ENCODE data around the gene RFC2. TPM values are rescaled to one million over a fixed set of nuclear protein-coding genes. Genes with fewer than 3 reads are reported as not detected.

RFC2 gene
- total and polyA plus RNA-seq, 10 of the 15 experiments (the other 5 are each of a cell fraction or from before 2014, with no cell fraction given) = 25.8 to 145 (median 90.9) TPM

DNA sequence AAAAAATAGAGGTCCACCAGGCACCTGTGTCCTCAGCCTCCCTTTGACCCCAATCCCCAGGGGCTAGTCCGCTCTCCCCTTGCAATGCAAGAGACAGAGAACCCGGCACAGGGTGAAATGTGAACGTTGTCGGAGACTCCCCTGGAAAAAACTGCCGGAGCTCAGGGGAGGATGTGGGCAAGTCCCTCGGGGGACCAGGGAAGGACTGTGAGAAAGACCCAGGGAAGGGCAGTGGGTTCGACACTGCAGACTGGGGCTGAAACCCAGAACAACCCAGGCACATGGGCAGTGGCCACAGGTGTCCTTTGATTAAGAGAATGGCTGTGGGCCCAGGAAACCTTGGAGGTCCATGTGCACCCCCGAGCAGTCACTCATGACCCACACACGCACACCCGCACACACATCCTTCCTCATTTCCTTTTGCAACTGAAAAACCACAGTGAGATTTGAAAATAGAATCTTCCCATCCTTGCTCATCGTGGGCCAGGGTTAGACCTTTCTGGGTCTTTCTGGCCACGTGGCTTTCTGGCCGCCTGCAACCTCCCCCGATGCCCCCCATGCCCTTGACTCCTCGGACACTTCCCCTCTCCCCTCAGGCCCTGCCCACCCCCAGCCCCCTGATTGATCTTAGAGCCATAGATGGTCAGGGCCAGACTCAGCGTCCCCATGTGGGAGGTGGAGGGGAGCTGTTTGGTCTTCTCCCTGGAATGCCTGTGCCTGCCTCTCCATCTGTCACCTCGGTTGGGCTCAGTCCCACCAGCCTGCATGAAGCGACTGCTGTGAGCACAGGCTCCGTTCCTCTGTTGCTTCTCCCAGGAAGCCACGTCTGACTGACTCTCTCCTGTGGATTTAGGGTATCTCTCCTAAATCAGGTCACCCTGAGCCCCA lies 36.5 kb downstream of the RFC2 start (continued):
- TF ChIP-seq NFYA (IDR thresholded peaks at IDR 0.05; ENCODE audit: borderline replicate concordance, low read depth, low read length) (no peak), SPI1 (IDR thresholded peaks at IDR 0.05; ENCODE audit: borderline replicate concordance, insufficient read depth, low read depth, low read length) (no peak), CBX3 (IDR thresholded peaks at IDR 0.05; ENCODE audit: borderline replicate concordance, low read depth) (no peak), ZZZ3 (IDR thresholded peaks at IDR 0.05; ENCODE audit: control insufficient read depth, insufficient read length, low read depth) (no peak), ZNF274 (IDR thresholded peaks at IDR 0.05; ENCODE audit: insufficient read depth, insufficient read length) (no peak), MTA3 (IDR thresholded peaks at IDR 0.05; ENCODE audit: borderline replicate concordance, low read length) (no peak), ZNF217 (IDR thresholded peaks at IDR 0.05) (no peak), POU2F2 (IDR thresholded peaks at IDR 0.05; ENCODE audit: borderline replicate concordance, low read depth, low read length) (peak; percentile 73; the same call in 2 of the 3 replicates), NBN (IDR thresholded peaks at IDR 0.05) (peak; percentile 89), CBFB (IDR thresholded peaks at IDR 0.05; ENCODE audit: low read depth) (peak; percentile 73), SREBF1 (IDR thresholded peaks at IDR 0.05; ENCODE audit: low read length) (no peak), SP1 (IDR thresholded peaks at IDR 0.05; ENCODE audit: low read depth, low read length) (peak; percentile 59), SMAD1 (IDR thresholded peaks at IDR 0.05; ENCODE audit: low read depth, partially characterized antibody) (peak; percentile 82)
- TF ChIP-seq, protein P1, sequence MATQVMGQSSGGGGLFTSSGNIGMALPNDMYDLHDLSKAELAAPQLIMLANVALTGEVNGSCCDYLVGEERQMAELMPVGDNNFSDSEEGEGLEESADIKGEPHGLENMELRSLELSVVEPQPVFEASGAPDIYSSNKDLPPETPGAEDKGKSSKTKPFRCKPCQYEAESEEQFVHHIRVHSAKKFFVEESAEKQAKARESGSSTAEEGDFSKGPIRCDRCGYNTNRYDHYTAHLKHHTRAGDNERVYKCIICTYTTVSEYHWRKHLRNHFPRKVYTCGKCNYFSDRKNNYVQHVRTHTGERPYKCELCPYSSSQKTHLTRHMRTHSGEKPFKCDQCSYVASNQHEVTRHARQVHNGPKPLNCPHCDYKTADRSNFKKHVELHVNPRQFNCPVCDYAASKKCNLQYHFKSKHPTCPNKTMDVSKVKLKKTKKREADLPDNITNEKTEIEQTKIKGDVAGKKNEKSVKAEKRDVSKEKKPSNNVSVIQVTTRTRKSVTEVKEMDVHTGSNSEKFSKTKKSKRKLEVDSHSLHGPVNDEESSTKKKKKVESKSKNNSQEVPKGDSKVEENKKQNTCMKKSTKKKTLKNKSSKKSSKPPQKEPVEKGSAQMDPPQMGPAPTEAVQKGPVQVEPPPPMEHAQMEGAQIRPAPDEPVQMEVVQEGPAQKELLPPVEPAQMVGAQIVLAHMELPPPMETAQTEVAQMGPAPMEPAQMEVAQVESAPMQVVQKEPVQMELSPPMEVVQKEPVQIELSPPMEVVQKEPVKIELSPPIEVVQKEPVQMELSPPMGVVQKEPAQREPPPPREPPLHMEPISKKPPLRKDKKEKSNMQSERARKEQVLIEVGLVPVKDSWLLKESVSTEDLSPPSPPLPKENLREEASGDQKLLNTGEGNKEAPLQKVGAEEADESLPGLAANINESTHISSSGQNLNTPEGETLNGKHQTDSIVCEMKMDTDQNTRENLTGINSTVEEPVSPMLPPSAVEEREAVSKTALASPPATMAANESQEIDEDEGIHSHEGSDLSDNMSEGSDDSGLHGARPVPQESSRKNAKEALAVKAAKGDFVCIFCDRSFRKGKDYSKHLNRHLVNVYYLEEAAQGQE (IDR thresholded peaks at IDR 0.05; ENCODE audit: low read depth, low read length) = no peak
- TF ChIP-seq, protein P2, sequence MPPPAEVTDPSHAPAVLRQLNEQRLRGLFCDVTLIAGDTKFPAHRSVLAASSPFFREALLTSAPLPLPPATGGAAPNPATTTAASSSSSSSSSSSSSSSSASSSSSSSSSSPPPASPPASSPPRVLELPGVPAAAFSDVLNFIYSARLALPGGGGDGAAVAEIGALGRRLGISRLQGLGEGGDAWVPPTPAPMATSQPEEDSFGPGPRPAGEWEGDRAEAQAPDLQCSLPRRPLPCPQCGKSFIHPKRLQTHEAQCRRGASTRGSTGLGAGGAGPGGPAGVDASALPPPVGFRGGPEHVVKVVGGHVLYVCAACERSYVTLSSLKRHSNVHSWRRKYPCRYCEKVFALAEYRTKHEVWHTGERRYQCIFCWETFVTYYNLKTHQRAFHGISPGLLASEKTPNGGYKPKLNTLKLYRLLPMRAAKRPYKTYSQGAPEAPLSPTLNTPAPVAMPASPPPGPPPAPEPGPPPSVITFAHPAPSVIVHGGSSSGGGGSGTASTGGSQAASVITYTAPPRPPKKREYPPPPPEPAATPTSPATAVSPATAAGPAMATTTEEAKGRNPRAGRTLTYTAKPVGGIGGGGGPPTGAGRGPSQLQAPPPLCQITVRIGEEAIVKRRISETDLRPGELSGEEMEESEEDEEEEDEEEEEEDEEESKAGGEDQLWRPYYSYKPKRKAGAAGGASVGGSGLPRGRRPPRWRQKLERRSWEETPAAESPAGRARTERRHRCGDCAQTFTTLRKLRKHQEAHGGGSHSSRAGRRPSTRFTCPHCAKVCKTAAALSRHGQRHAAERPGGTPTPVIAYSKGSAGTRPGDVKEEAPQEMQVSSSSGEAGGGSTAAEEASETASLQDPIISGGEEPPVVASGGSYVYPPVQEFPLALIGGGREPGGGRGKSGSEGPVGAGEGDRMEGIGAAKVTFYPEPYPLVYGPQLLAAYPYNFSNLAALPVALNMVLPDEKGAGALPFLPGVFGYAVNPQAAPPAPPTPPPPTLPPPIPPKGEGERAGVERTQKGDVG (CRISPR knock-in tag; IDR thresholded peaks at IDR 0.05) = peak; percentile 24; the same call in 1 of the 2 replicates
- TF ChIP-seq, protein P3, sequence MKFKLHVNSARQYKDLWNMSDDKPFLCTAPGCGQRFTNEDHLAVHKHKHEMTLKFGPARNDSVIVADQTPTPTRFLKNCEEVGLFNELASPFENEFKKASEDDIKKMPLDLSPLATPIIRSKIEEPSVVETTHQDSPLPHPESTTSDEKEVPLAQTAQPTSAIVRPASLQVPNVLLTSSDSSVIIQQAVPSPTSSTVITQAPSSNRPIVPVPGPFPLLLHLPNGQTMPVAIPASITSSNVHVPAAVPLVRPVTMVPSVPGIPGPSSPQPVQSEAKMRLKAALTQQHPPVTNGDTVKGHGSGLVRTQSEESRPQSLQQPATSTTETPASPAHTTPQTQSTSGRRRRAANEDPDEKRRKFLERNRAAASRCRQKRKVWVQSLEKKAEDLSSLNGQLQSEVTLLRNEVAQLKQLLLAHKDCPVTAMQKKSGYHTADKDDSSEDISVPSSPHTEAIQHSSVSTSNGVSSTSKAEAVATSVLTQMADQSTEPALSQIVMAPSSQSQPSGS (IDR thresholded peaks at IDR 0.05; ENCODE audit: low read length) = no peak
- TF ChIP-seq, protein P4, sequence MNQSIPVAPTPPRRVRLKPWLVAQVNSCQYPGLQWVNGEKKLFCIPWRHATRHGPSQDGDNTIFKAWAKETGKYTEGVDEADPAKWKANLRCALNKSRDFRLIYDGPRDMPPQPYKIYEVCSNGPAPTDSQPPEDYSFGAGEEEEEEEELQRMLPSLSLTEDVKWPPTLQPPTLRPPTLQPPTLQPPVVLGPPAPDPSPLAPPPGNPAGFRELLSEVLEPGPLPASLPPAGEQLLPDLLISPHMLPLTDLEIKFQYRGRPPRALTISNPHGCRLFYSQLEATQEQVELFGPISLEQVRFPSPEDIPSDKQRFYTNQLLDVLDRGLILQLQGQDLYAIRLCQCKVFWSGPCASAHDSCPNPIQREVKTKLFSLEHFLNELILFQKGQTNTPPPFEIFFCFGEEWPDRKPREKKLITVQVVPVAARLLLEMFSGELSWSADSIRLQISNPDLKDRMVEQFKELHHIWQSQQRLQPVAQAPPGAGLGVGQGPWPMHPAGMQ (IDR thresholded peaks at IDR 0.05; ENCODE audit: borderline replicate concordance) = no peak
